Lower leg skin (tissue), 3 donors: ENCODE data around the gene MYOF.

Experiments used
- POLR2A ChIP-seq, 2 donors: fragments of 450-650 bp; IDR thresholded peaks; one replicate each; pipeline ENCODE4 v1.6.1; 2016 to 2017; ENCODE audit warnings: antibody characterized with exemption in 2 of 2, mild to moderate bottlenecking in 1 of 2, moderate library complexity in 1 of 2
- TF ChIP-seq, protein P1 (sequence below), 3 donors: fragments of 450-650 bp; IDR thresholded peaks; one replicate each; pipeline ENCODE4 v1.5.1; 2016; ENCODE audit warnings: antibody characterized with exemption in 3 of 3, mild to moderate bottlenecking in 3 of 3, moderate library complexity in 2 of 3

DNA sequence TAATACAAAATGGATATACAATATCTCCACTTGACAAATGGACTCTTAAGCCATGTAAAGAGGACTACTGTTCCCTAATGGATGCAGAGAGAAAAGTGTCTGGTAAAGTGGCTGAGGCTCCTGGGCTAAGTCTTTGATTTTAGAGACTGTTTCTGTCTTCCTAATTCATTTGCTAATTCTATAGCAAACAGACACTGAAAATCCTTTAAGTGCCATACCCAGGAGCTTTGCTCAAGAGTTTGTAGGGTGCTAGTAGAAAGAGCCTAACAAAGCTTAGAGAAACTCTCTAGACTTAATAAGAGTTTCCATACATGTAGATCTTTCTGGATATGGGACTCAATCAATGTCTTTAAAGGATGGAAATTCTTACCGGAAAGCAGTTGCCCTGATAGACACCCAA is 31.0 kb upstream of the MYOF start:
- TF ChIP-seq, protein P1, sequence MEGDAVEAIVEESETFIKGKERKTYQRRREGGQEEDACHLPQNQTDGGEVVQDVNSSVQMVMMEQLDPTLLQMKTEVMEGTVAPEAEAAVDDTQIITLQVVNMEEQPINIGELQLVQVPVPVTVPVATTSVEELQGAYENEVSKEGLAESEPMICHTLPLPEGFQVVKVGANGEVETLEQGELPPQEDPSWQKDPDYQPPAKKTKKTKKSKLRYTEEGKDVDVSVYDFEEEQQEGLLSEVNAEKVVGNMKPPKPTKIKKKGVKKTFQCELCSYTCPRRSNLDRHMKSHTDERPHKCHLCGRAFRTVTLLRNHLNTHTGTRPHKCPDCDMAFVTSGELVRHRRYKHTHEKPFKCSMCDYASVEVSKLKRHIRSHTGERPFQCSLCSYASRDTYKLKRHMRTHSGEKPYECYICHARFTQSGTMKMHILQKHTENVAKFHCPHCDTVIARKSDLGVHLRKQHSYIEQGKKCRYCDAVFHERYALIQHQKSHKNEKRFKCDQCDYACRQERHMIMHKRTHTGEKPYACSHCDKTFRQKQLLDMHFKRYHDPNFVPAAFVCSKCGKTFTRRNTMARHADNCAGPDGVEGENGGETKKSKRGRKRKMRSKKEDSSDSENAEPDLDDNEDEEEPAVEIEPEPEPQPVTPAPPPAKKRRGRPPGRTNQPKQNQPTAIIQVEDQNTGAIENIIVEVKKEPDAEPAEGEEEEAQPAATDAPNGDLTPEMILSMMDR (IDR thresholded peaks at IDR 0.05) = no peak
- TF ChIP-seq POLR2A (IDR thresholded peaks at IDR 0.05) = no peak
